ENCODE measurements around the gene TNS3. TPM values are rescaled to one million over a fixed set of nuclear protein-coding genes. Genes with fewer than 3 reads are reported as not detected.

TNS3 gene
- total and polyA plus RNA-seq, 2 of the 13 experiments (the other 11 are each of a cell fraction or from before 2014, with no cell fraction given), result 52.9 to 55.7 TPM

DNA sequence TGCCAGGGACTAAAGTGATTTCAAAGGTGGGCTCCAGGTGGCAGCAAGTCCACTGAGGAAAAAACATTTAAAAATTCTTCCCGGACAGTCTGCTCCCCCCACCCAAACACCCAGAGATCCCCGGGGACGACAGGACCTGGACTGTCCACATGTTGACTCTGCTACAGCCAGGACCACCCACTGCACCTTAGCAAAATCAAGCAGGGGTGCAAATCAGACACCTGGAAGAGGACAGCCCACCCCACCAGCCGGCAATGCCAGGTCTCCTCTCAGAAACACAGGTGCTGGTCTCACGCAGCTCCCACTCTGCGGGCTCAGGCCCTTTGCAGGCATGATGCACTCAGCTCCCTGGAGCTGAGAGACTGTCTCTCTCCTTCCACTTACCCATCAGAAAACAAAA lies 251.9 kb downstream of the TNS3 start:
- intact Hi-C loops (cut with micrococcal nuclease; ENCODE audit: unreplicated experiment), result no loop called here
- CTCF ChIA-PET (ENCODE audit: low intra/inter-chr PET ratio, low total read pairs), result no interaction called here
- H3K4me3 ChIP-seq (replicated peaks in 1 of 3; ENCODE audit: insufficient read depth in 1 of 3, low read depth in 2 of 3, low read length in 3 of 3), result no peak overlapping the region
- H3K4me2 ChIP-seq (ENCODE audit: low read depth, low read length), result no peak overlapping the region
- H3K27ac ChIP-seq (ENCODE audit: extremely low read length, insufficient read depth, low read length), result no peak overlapping the region
- H3K9me3 ChIP-seq (ENCODE audit: low read length), result no peaks in the 10 kb centered on the region
- peaks cover 40 to 82% of the 10 kb centered on the region in 2 experiments for H3K36me3 ChIP-seq (replicated peaks in 1 of 2; ENCODE audit: control insufficient read depth in 1 of 2, insufficient read depth in 2 of 2, low read length in 2 of 2)
- H3K4me1 ChIP-seq (ENCODE audit: insufficient read depth, low read length), result peaks cover 10% of the 10 kb centered on the region
- POLR2A ChIA-PET, result no interaction called here
- H3K9ac ChIP-seq (ENCODE audit: insufficient read depth, low read depth, low read length), result no peak overlapping the region
- no peak for ATAC-seq
- BruUV-seq (replicated peaks), result no TSS peak
- 100% methylated on average over 2 of the region's 6 CpGs for WGBS (ENCODE audit: low lambda C conversion rate)
- TF ChIP-seq CHCHD3 (CRISPR knock-in tag; IDR thresholded peaks at IDR 0.05), result no peak
- no peak for TF ChIP-seq KAT7 (CRISPR knock-in tag; IDR thresholded peaks at IDR 0.05; ENCODE audit: borderline replicate concordance)
- TF ChIP-seq TEAD3 (CRISPR knock-in tag; optimal IDR thresholded peaks at IDR 0.05; ENCODE audit: borderline replicate concordance), result no peak
- TF ChIP-seq RNF2 (conservative IDR thresholded peaks at IDR 0.05; ENCODE audit: low read depth), result no peak
- TF ChIP-seq, protein P1, sequence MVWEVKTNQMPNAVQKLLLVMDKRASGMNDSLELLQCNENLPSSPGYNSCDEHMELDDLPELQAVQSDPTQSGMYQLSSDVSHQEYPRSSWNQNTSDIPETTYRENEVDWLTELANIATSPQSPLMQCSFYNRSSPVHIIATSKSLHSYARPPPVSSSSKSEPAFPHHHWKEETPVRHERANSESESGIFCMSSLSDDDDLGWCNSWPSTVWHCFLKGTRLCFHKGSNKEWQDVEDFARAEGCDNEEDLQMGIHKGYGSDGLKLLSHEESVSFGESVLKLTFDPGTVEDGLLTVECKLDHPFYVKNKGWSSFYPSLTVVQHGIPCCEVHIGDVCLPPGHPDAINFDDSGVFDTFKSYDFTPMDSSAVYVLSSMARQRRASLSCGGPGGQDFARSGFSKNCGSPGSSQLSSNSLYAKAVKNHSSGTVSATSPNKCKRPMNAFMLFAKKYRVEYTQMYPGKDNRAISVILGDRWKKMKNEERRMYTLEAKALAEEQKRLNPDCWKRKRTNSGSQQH (CRISPR knock-in tag; IDR thresholded peaks at IDR 0.05; ENCODE audit: low read depth), result no peak
- TF ChIP-seq RORA (CRISPR knock-in tag; IDR thresholded peaks at IDR 0.05), result no peak
- no peak for TF ChIP-seq ZNF530 (CRISPR knock-in tag; IDR thresholded peaks at IDR 0.05; ENCODE audit: low read depth)
- TF ChIP-seq PAF1 (CRISPR knock-in tag; IDR thresholded peaks at IDR 0.05), result no peak
- no peak for TF ChIP-seq PPARG (CRISPR knock-in tag; conservative IDR thresholded peaks at IDR 0.05)
- TF ChIP-seq, protein P2, sequence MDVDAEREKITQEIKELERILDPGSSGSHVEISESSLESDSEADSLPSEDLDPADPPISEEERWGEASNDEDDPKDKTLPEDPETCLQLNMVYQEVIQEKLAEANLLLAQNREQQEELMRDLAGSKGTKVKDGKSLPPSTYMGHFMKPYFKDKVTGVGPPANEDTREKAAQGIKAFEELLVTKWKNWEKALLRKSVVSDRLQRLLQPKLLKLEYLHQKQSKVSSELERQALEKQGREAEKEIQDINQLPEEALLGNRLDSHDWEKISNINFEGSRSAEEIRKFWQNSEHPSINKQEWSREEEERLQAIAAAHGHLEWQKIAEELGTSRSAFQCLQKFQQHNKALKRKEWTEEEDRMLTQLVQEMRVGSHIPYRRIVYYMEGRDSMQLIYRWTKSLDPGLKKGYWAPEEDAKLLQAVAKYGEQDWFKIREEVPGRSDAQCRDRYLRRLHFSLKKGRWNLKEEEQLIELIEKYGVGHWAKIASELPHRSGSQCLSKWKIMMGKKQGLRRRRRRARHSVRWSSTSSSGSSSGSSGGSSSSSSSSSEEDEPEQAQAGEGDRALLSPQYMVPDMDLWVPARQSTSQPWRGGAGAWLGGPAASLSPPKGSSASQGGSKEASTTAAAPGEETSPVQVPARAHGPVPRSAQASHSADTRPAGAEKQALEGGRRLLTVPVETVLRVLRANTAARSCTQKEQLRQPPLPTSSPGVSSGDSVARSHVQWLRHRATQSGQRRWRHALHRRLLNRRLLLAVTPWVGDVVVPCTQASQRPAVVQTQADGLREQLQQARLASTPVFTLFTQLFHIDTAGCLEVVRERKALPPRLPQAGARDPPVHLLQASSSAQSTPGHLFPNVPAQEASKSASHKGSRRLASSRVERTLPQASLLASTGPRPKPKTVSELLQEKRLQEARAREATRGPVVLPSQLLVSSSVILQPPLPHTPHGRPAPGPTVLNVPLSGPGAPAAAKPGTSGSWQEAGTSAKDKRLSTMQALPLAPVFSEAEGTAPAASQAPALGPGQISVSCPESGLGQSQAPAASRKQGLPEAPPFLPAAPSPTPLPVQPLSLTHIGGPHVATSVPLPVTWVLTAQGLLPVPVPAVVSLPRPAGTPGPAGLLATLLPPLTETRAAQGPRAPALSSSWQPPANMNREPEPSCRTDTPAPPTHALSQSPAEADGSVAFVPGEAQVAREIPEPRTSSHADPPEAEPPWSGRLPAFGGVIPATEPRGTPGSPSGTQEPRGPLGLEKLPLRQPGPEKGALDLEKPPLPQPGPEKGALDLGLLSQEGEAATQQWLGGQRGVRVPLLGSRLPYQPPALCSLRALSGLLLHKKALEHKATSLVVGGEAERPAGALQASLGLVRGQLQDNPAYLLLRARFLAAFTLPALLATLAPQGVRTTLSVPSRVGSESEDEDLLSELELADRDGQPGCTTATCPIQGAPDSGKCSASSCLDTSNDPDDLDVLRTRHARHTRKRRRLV (CRISPR knock-in tag; IDR thresholded peaks at IDR 0.05), result no peak
- no peak for TF ChIP-seq MIER2 (CRISPR knock-in tag; IDR thresholded peaks at IDR 0.05)
- TF ChIP-seq JUND (CRISPR knock-in tag; IDR thresholded peaks at IDR 0.05), result no peak
- TF ChIP-seq ZNF343 (CRISPR knock-in tag; IDR thresholded peaks at IDR 0.05), result no peak
- no peak for TF ChIP-seq ZNF674 (CRISPR knock-in tag; IDR thresholded peaks at IDR 0.05; ENCODE audit: low read depth)
- no peak for FAIRE-seq
- in situ Hi-C loops (cut with HindIII; ENCODE audit: extremely low pct_ligation_motif_present, low pct_unique_long_range_greater_than_20kb), result no loop called here
- H4K20me1 ChIP-seq (ENCODE audit: insufficient read depth, low read length), result peaks cover 10% of the 10 kb centered on the region
- no peak overlapping the region for H2AFZ ChIP-seq (ENCODE audit: low read length)
- no peak for DNase-seq (ENCODE audit: low spot score)
- H3K27me3 ChIP-seq (ENCODE audit: control insufficient read depth in 1 of 2, insufficient read depth in 2 of 2, low read length in 2 of 2), result no peaks in the 10 kb centered on the region
- no peaks in the 10 kb centered on the region for H3K79me2 ChIP-seq (ENCODE audit: insufficient read depth, low read length)

Data from HepG2 (cell line).